SK-N-MC (cell line): ENCODE results near the gene GMPPA.

Experiments
- EZH2 ChIP-seq: fragments of 200-600 bp; sonication (generic); IDR thresholded peaks from one replicate; pipeline ENCODE4 v1.6.1; 2017; ENCODE audit warnings: antibody characterized with exemption
- POLR2AphosphoS5 ChIP-seq: IDR thresholded peaks from 2 replicates; pipeline ENCODE4 v1.6.1; 2012; ENCODE audit warnings: mild to moderate bottlenecking, low read depth, low read length, borderline replicate concordance

DNA sequence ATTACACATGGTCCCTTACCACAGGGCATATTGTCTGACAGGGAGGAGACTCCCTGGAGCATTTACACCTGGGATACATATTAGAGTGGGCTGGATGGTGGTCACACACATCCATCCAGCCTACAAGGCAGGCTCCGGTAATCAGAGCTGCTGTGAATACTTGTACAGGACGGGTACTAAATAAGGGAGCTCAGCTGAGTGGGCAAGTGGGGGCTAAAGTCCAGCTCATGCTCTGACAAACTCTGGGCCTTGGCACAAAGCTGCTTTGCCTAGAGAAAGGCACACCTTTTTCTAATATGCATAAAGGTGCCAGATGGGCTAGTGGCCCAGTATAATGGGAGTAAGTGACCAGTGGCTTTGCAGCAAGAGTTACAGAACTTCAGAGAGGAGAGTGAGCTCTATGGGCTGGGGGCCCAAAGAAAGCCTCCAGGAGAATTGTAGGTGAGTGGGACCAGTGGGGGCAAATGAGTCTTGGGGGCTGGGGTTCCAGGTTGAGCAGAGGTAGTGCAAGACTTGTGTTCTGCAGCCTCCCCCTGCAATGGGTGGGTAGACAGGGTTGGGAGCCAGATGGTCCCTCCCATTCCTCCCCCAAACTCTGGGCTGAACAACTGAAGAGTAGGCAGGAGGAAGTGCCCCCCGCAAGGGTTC, 46.7 kb downstream of the GMPPA start:
- TF ChIP-seq POLR2AphosphoS5 (no peak), EZH2 (no peak)
